AG09309 (cell line): ENCODE results near the gene OR51A2.

Experiments
- DNase-seq: peaks from one replicate; pipeline ENCODE4 v3.0.0-alpha.2; 2010; ENCODE audit warnings: low read depth
- H3K4me3 ChIP-seq: 2 replicates; pipeline ENCODE4 v1.5.1; 2011; ENCODE audit warnings: mild to moderate bottlenecking, low read depth, low read length, moderate library complexity; ENCODE audit not compliant: control insufficient read depth
- TF ChIP-seq, protein P1 (sequence below): IDR thresholded peaks from 2 replicates; pipeline ENCODE4 v1.5.1; 2011; ENCODE audit warnings: mild to moderate bottlenecking, low read depth, low read length, inconsistent platforms; ENCODE audit not compliant: insufficient read depth, control insufficient read depth; ENCODE audit errors: missing control alignments

The OR51A2 gene

DNA sequence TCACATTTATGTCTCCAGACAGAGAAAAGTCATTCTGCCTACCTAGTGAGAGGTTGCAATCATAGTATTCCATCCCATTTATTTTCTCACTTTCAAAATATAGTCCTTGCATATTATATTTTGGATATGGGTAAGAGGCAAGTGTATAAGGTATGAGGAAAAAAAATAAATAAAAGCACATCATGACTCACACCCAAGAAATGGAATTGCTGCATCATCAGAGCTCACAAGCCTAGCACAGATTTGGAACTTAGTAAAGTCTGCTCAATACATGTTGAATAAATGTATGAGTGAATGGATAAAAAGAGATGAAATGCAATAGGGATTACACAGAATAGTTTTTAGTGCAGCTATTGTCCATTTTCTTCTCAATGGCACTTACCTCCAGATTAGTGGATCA lies 28.9 kb downstream of the OR51A2 start:
- TF ChIP-seq, protein P1, sequence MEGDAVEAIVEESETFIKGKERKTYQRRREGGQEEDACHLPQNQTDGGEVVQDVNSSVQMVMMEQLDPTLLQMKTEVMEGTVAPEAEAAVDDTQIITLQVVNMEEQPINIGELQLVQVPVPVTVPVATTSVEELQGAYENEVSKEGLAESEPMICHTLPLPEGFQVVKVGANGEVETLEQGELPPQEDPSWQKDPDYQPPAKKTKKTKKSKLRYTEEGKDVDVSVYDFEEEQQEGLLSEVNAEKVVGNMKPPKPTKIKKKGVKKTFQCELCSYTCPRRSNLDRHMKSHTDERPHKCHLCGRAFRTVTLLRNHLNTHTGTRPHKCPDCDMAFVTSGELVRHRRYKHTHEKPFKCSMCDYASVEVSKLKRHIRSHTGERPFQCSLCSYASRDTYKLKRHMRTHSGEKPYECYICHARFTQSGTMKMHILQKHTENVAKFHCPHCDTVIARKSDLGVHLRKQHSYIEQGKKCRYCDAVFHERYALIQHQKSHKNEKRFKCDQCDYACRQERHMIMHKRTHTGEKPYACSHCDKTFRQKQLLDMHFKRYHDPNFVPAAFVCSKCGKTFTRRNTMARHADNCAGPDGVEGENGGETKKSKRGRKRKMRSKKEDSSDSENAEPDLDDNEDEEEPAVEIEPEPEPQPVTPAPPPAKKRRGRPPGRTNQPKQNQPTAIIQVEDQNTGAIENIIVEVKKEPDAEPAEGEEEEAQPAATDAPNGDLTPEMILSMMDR = no peak
- DNase-seq = no peak

DNA sequence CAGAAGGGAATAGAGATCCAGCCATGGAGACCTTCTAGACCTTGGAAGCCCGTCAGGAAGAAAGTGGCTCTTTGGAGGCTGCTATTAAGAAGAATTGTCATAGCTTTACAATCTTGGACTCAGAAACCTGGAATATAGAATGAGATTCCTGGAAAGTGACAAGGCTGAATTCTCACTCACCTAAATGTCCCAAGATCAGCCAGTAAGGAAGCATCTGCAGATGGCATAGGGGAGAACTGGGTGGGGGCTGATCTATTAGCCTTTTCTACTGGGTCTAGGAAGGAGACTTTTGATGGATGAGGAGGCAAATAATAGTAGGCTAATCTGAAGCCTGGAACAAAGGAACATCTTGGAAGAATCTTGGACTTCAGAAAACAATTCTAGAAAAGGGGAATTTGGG lies 31.3 kb downstream of the OR51A2 start, which contains the start of gene OR51G1:
TSS of gene OR51G1 (minus strand) at position 101 of the 400 bp plus-strand sequence. CDS start at position 101, 0 bp downstream.
- TF ChIP-seq, protein P1 = no peak
- DNase-seq = no peak
- H3K4me3 ChIP-seq = no peak within 1 kb of the TSS

More for the DNA sequence above, 28.9 kb downstream of the OR51A2 start:
- no peak overlapping the region for H3K4me3 ChIP-seq

DNA sequence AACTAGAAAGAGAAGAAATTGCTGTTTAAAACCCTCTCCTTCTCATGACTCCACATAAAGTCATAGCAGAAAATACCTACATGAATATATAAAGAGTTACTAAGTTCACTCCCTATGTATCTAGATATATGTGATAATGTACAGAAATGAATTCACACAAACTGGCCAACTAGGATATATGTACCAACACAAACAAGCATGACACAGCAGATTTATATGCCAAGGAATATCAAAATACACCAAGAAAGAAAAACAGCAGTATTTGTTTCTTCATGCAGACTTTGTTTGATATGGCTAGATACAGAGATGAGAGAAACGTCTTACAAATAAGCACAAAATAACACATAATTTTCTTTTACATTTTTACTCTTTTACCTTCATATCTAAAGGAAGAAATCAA lies 33.2 kb downstream of the OR51A2 start:
- TF ChIP-seq, protein P1 = no peak
- no peak for DNase-seq
- no peak overlapping the region for H3K4me3 ChIP-seq

DNA sequence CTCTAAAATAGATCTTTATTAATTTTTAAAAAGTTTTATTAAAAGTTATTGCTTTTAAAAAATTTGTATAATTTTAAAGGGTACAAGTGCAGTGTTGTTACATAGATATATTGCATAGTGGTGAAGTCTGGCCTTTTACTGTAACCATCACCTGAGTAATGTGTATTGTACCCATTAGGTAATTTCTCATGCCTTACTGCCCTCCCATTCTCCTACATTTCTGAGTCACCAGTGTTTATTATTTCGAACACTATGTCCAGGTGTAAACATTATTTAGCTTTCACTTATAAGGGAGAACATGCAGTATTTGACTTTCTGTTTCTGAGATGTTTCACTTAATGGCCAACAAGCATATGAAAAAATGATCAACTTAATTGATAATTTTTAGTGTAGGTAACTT lies 33.7 kb downstream of the OR51A2 start:
- no peak for DNase-seq
- TF ChIP-seq, protein P1 = no peak
- no peak overlapping the region for H3K4me3 ChIP-seq

DNA sequence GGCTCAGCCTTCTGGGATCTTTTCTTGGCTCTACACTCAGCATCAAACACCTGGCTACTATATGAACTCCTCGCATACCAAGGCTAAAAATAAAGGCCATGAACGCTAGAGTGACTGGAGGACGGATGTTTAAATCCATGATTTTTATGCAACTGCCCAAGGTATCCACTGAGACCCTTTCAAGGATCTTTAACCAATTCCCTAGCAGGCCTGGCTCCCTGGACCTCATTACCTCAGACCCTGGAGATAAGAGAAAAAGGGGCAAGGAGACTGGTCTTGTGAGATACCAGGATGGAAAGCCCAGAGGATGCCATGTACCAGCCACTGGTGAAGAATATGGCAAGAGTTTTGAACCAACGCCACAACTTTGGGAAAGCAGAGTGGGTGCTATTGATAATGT lies 36.3 kb downstream of the OR51A2 start, which contains the start of gene OR51G2:
TSS of gene OR51G2 (minus strand) at position 101 of the 400 bp plus-strand sequence. CDS start 3,687 bp downstream, outside the sequence.
- no peak for DNase-seq
- TF ChIP-seq, protein P1 = no peak

DNA sequence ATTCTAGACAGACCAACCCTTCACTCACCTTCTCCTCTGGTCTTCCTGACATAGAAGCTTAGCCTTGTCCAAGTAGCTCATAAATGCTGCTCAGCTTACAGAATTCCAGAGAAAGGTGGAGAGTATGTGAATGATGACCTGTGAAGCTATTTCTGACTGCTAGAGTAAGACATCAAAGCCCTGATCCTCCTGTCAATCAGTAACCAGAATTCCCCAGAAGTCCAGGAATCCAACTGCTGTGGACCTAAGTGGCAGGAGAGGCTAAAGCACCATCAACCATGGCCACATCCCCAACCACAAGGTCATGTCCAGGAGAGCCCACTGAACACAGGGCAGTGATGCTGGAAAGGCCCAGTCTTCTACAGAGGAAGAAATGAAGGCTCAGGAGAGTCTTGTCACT lies 38.9 kb downstream of the OR51A2 start:
- no peak overlapping the region for H3K4me3 ChIP-seq
- DNase-seq = no peak
- TF ChIP-seq, protein P1 = no peak

More for the DNA sequence above, 36.3 kb downstream of the OR51A2 start, which contains the start of gene OR51G2:
- H3K4me3 ChIP-seq = no peak within 1 kb of the TSS
